Measurements from ENCODE around the gene TRIM17. TPM values are rescaled to one million over a fixed set of nuclear protein-coding genes. Genes with fewer than 3 reads are reported as not detected.

The TRIM17 gene
- total RNA-seq, 1 experiment from 2014 or later, result not detected

DNA sequence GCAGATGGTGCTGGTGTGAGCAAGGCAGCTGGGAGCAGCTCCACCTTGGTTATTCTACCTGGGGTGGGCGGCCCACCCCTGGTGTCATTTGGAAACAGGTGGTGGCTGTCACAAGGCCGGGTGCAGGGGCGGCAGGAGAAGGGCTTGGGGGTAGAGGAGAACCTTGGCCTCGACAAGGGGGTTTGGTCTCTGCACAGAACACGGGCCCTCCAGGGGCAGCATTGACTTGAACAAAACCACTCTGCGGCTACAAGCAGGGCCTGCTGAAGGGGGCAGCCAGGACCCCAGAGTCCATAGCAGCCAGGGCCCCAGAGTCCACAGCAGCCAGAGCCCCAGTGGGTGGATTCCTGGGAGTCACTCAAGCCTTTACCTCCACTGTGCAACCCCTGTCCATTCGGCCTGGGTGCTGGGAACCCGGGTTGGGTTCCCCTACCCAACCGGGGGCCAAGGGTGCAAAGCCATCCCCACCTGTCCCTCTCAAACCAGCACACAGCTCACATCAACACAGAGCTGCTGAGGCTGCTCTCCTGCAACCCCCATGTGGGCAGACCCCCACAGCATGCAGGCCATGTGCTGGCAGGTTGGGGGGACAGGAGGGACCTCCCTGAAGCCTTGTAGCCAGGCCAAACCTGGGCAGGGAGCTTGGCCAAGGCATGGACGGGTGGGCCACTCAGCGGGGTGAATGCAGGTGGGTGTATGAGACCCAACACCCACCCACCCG lies 17.8 kb downstream of the TRIM17 start:
- ChIA-PET CTCF (no interaction called here), RAD21 (ENCODE audit: low non-redundant PET in 1 of 2, low total read pairs in 2 of 2, uncharacterized antibody in 2 of 2, unreplicated experiment in 2 of 2) (no interaction called here), POLR2A (no interaction called here)
- TF ChIP-seq EZH2 (IDR thresholded peaks at IDR 0.05) (no peak), JUND (IDR thresholded peaks at IDR 0.05) (no peak), TCF7L2 (IDR thresholded peaks at IDR 0.05; ENCODE audit: borderline replicate concordance, extremely low read depth, insufficient read depth, insufficient read length) (no peak), EZH2phosphoT487 (IDR thresholded peaks at IDR 0.05; ENCODE audit: borderline replicate concordance) (no peak), SRF (IDR thresholded peaks at IDR 0.05; ENCODE audit: low read depth) (no peak), SIN3A (IDR thresholded peaks at IDR 0.05; ENCODE audit: low read depth) (no peak), RAD21 (IDR thresholded peaks at IDR 0.05; ENCODE audit: low read depth) (no peak), ZFX (IDR thresholded peaks at IDR 0.05) (no peak), EGR1 (IDR thresholded peaks at IDR 0.05; ENCODE audit: low read depth) (no peak)
- TF ChIP-seq, protein P1, sequence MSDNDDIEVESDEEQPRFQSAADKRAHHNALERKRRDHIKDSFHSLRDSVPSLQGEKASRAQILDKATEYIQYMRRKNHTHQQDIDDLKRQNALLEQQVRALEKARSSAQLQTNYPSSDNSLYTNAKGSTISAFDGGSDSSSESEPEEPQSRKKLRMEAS (IDR thresholded peaks at IDR 0.05), result no peak
- TF ChIP-seq, protein P2, sequence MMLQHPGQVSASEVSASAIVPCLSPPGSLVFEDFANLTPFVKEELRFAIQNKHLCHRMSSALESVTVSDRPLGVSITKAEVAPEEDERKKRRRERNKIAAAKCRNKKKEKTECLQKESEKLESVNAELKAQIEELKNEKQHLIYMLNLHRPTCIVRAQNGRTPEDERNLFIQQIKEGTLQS (IDR thresholded peaks at IDR 0.05), result no peak
- peaks cover 44% of the 10 kb centered on the region for H3K79me2 ChIP-seq (ENCODE audit: insufficient read depth, low read length)
- no peaks in the 10 kb centered on the region for H3K9me3 ChIP-seq (ENCODE audit: control insufficient read depth in 1 of 2, insufficient read depth in 1 of 2, low read depth in 1 of 2, low read length in 2 of 2)
- H3K27me3 ChIP-seq (ENCODE audit: insufficient read depth, low read length), result no peaks in the 10 kb centered on the region
- H3K9ac ChIP-seq (ENCODE audit: low read length), result no peak overlapping the region
- H3K36me3 ChIP-seq (ENCODE audit: control insufficient read depth in 1 of 2, insufficient read depth in 2 of 2, low read length in 2 of 2), result peaks cover 34 to 37% of the 10 kb centered on the region in 2 experiments; a peak in 3 of 4 replicates
- peaks cover 2 to 6% of the 10 kb centered on the region in 2 experiments; a peak in 2 of 4 replicates for H3K4me1 ChIP-seq (ENCODE audit: control insufficient read depth in 1 of 2, insufficient read depth in 2 of 2, low read length in 2 of 2)
- H3K4me2 ChIP-seq (ENCODE audit: low read length), result no peak overlapping the region
- no peak overlapping the region for H3K27ac ChIP-seq (ENCODE audit: low read depth, low read length)
- H3K4me3 ChIP-seq (replicated peaks in 1 of 2; ENCODE audit: low read depth in 1 of 2, low read length in 2 of 2), result no peak overlapping the region
- no peaks in the 10 kb centered on the region for H4K20me1 ChIP-seq (ENCODE audit: insufficient read depth)
- no TSS peak for BruUV-seq (replicated peaks)
- no peak overlapping the region for H2AFZ ChIP-seq (ENCODE audit: low read depth, low read length, poor library complexity, severe bottlenecking)
- intact Hi-C loops (cut with micrococcal nuclease), result no loop called here
- no peak for DNase-seq (ENCODE audit: low read depth, low spot score)
- no peak for ATAC-seq
- no peaks in the 10 kb centered on the region for H3K9me2 ChIP-seq (ENCODE audit: insufficient read depth)

DNA sequence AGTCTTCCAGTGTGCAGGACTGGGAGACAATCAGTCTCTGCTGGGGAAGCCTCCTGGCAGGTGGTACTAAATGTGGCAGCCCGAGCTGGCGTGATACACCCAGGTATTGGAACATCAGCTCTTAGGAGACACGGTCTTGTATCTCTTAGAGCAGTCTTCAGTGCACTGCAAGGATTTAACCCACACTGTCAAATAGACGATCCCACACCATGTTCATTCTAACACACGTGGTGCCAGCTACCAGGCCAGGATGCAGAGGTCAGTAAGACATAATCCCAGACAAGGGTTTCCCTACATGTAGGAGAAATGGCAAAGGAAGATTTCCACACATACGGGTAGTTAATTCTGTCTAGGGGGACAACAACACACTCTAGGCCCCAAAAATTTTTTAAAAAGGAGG lies 18.7 kb downstream of the TRIM17 start:
- H3K79me2 ChIP-seq (ENCODE audit: insufficient read depth, low read length), result peaks cover 35% of the 10 kb centered on the region
- RAD21 ChIA-PET (ENCODE audit: low non-redundant PET in 1 of 2, low total read pairs in 2 of 2, uncharacterized antibody in 2 of 2, unreplicated experiment in 2 of 2), result no interaction called here
- intact Hi-C loops (cut with micrococcal nuclease), result no loop called here

More for the DNA sequence above, 18.7 kb downstream of the TRIM17 start:
- no peak overlapping the region for H3K9ac ChIP-seq (ENCODE audit: low read length)
- no TSS peak for BruUV-seq (replicated peaks)
- H3K36me3 ChIP-seq (ENCODE audit: control insufficient read depth in 1 of 2, insufficient read depth in 2 of 2, low read length in 2 of 2), result peaks cover 27 to 38% of the 10 kb centered on the region in 2 experiments; a peak in 3 of 4 replicates
- H3K9me2 ChIP-seq (ENCODE audit: insufficient read depth), result no peaks in the 10 kb centered on the region
- H3K4me2 ChIP-seq (ENCODE audit: low read length), result no peak overlapping the region
- DNase-seq (ENCODE audit: low read depth, low spot score), result no peak
- no peaks in the 10 kb centered on the region for H3K27me3 ChIP-seq (ENCODE audit: insufficient read depth, low read length)
- no peak overlapping the region for H3K4me3 ChIP-seq (replicated peaks in 1 of 2; ENCODE audit: low read depth in 1 of 2, low read length in 2 of 2)
- H3K4me1 ChIP-seq (ENCODE audit: control insufficient read depth in 1 of 2, insufficient read depth in 2 of 2, low read length in 2 of 2), result peaks cover 9 to 16% of the 10 kb centered on the region in 2 experiments; a peak in 3 of 4 replicates
- no peak for ATAC-seq
- CTCF ChIA-PET, result no interaction called here
- no peak overlapping the region for H2AFZ ChIP-seq (ENCODE audit: low read depth, low read length, poor library complexity, severe bottlenecking)
- H3K9me3 ChIP-seq (ENCODE audit: control insufficient read depth in 1 of 2, insufficient read depth in 1 of 2, low read depth in 1 of 2, low read length in 2 of 2), result no peaks in the 10 kb centered on the region
- POLR2A ChIA-PET, result no interaction called here
- TF ChIP-seq, protein P3, sequence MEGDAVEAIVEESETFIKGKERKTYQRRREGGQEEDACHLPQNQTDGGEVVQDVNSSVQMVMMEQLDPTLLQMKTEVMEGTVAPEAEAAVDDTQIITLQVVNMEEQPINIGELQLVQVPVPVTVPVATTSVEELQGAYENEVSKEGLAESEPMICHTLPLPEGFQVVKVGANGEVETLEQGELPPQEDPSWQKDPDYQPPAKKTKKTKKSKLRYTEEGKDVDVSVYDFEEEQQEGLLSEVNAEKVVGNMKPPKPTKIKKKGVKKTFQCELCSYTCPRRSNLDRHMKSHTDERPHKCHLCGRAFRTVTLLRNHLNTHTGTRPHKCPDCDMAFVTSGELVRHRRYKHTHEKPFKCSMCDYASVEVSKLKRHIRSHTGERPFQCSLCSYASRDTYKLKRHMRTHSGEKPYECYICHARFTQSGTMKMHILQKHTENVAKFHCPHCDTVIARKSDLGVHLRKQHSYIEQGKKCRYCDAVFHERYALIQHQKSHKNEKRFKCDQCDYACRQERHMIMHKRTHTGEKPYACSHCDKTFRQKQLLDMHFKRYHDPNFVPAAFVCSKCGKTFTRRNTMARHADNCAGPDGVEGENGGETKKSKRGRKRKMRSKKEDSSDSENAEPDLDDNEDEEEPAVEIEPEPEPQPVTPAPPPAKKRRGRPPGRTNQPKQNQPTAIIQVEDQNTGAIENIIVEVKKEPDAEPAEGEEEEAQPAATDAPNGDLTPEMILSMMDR (IDR thresholded peaks at IDR 0.05 in 2 of 3, conservative IDR thresholded peaks at IDR 0.05 in 1 of 3; ENCODE audit: borderline replicate concordance in 1 of 3, insufficient read depth in 1 of 3, low read depth in 2 of 3, low read length in 2 of 3), result no peak
- TF ChIP-seq JUND (IDR thresholded peaks at IDR 0.05), result no peak
- TF ChIP-seq ZFX (IDR thresholded peaks at IDR 0.05), result no peak
- TF ChIP-seq ELF1 (IDR thresholded peaks at IDR 0.05; ENCODE audit: borderline replicate concordance, low read depth), result no peak
- H3K27ac ChIP-seq (ENCODE audit: low read depth, low read length), result no peak overlapping the region
- no peaks in the 10 kb centered on the region for H4K20me1 ChIP-seq (ENCODE audit: insufficient read depth)

Data from HCT116 (cell line).